Upper lobe of right lung (tissue), 1 donor: Measurements from ENCODE around the gene DEPDC5. TPM values are rescaled to one million over a fixed set of nuclear protein-coding genes. Genes with fewer than 3 reads are reported as not detected.

Experiments used
- ATAC-seq: fragments of 200-7000 bp; cut with Tn5 transposase; one replicate; pipeline ENCODE4 v1.9.1; 2020; ENCODE audit warnings: mild to moderate bottlenecking, moderate library complexity
- DNase-seq: peaks from one replicate; pipeline ENCODE4 v3.0.0-alpha.2; 2020
- H3K27ac ChIP-seq: fragments of 200-600 bp; one replicate; pipeline ENCODE4 v1.8.0; 2022
- H3K27me3 ChIP-seq: fragments of 200-600 bp; one replicate; pipeline ENCODE4 v1.8.0; 2022; ENCODE audit warnings: mild to moderate bottlenecking
- H3K36me3 ChIP-seq: fragments of 200-600 bp; one replicate; pipeline ENCODE4 v1.8.0; 2022
- H3K4me1 ChIP-seq: fragments of 200-600 bp; one replicate; pipeline ENCODE4 v1.8.0; 2022
- H3K4me3 ChIP-seq: fragments of 200-600 bp; one replicate; pipeline ENCODE4 v1.8.0; 2022; ENCODE audit warnings: mild to moderate bottlenecking
- H3K9me3 ChIP-seq: fragments of 200-600 bp; one replicate; pipeline ENCODE4 v1.8.0; 2022
- CTCF ChIP-seq: fragments of 200-600 bp; IDR thresholded peaks from one replicate; pipeline ENCODE4 v1.8.0; 2022; ENCODE audit warnings: antibody characterized with exemption
- intact Hi-C: fragments of 100-400 bp; cut with DNase I; formaldehyde crosslinking; loops from one replicate; pipeline ENCODE4 v1.11.0; 2022
- total RNA-seq: library from RNA; stranded (reverse); fragmentation: NEBNext Ultra II Directional; extraction: Animal tissue kit (Norgen Biotek cat#: 25700); gene quantifications from one replicate; pipeline ENCODE4 v1.2.1, GENCODE V29; 2021
- donor health status: DM: no; HTN: yes; CAD: no; lungs with severe emphysema.

DEPDC5 gene
- total RNA-seq, 1 donor from 2014 or later = 24.7 TPM

- Histone ChIP-seq H3K4me1 (no peaks in the 10 kb centered on the region), H3K36me3 (peaks cover 45% of the 10 kb centered on the region), H3K27me3 (no peaks in the 10 kb centered on the region), H3K27ac (no peak overlapping the region), H3K9me3 (no peaks in the 10 kb centered on the region), H3K4me3 (no peak overlapping the region)
- DNase-seq (no peak), ATAC-seq (no peak)
- intact Hi-C loops = no loop called here
- TF ChIP-seq CTCF = no peak
Observed at GRCh38 chr22:31899669-31900068, 145.8 kb downstream of the DEPDC5 start.

GRCh38 chr22:31901388-31902137 lies 147.7 kb downstream of the DEPDC5 start:
- Histone ChIP-seq H3K27me3 (no peaks in the 10 kb centered on the region), H3K27ac (no peak overlapping the region), H3K9me3 (no peaks in the 10 kb centered on the region), H3K4me3 (no peak overlapping the region), H3K4me1 (no peaks in the 10 kb centered on the region), H3K36me3 (peaks cover 49% of the 10 kb centered on the region)
- ATAC-seq (no peak), DNase-seq (no peak)
- intact Hi-C loops = no loop called here
- no peak for TF ChIP-seq CTCF

- H3K36me3 ChIP-seq = peaks cover 27% of the 10 kb centered on the region
- DNase-seq = no peak
- no peaks in the 10 kb centered on the region for H3K27me3 ChIP-seq
- no peaks in the 10 kb centered on the region for H3K9me3 ChIP-seq
- TF ChIP-seq CTCF = no peak
- H3K4me1 ChIP-seq = no peaks in the 10 kb centered on the region
- ATAC-seq = no peak
- no peak overlapping the region for H3K4me3 ChIP-seq
- intact Hi-C loops = no loop called here
- H3K27ac ChIP-seq = no peak overlapping the region
Observed at GRCh38 chr22:31904651-31905050, 150.8 kb downstream of the DEPDC5 start.

GRCh38 chr22:31905356-31905755 lies 151.5 kb downstream of the DEPDC5 start:
- DNase-seq = no peak
- TF ChIP-seq CTCF = no peak

GRCh38 chr22:31906086-31906485 lies 152.3 kb downstream of the DEPDC5 start:
- Histone ChIP-seq H3K27ac (no peak overlapping the region), H3K36me3 (peaks cover 27% of the 10 kb centered on the region), H3K27me3 (no peaks in the 10 kb centered on the region), H3K4me1 (no peaks in the 10 kb centered on the region), H3K9me3 (no peaks in the 10 kb centered on the region), H3K4me3 (no peak overlapping the region)
- no peak for ATAC-seq
- DNase-seq = no peak
- no peak for TF ChIP-seq CTCF
- intact Hi-C loops = no loop called here

More at GRCh38 chr22:31905356-31905755, 151.5 kb downstream of the DEPDC5 start:
- H3K4me1 ChIP-seq = no peaks in the 10 kb centered on the region
- no peak for ATAC-seq
- no peak overlapping the region for H3K27ac ChIP-seq
- intact Hi-C loops = no loop called here
- H3K9me3 ChIP-seq = no peaks in the 10 kb centered on the region
- H3K4me3 ChIP-seq = no peak overlapping the region
- peaks cover 27% of the 10 kb centered on the region for H3K36me3 ChIP-seq
- no peaks in the 10 kb centered on the region for H3K27me3 ChIP-seq
